Measurements from ENCODE around the gene JMJD8. TPM values are rescaled to one million over a fixed set of nuclear protein-coding genes. Genes with fewer than 3 reads are reported as not detected.

JMJD8 gene
- total RNA-seq, 1 experiment from 2014 or later = 121 TPM

DNA sequence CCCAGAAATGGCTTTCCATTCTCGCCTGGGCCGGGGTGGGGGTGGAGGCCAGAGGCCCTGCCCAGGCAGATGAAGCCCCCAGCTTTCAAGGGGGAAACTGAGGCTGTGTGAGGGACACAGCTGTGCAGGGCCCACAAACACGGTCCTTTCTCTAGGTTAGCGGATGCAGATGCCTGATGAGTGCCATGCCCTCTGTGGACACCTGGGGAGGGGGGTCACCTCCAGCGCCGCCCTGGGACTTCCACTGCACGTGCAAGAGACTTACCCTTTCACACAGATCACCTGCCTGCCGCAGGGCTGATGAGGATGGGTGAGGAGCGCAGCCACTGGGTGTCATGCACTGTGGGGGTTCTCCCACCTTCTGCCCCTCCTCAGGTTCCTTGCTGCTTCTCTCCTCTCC, 34.3 kb upstream of the JMJD8 start:
- TF ChIP-seq POLR2AphosphoS5 (IDR thresholded peaks at IDR 0.05; ENCODE audit: low read depth, low read length) = peak; percentile 38; the same call in 1 of the 2 replicates
- TF ChIP-seq CBX3 (IDR thresholded peaks at IDR 0.05; ENCODE audit: low read depth) = no peak
- Histone ChIP-seq H3K4me2 (ENCODE audit: low read length) (peak overlapping the region; percentile 80), H3K9me2 (ENCODE audit: insufficient read depth) (no peaks in the 10 kb centered on the region), H4K20me1 (ENCODE audit: insufficient read depth) (peaks cover 3% of the 10 kb centered on the region; the same call in 1 of the 2 replicates), H3K4me1 (ENCODE audit: control insufficient read depth in 1 of 2, insufficient read depth in 2 of 2, low read length in 2 of 2) (peaks cover 36 to 78% of the 10 kb centered on the region in 2 experiments), H3K4me3 (replicated peaks in 1 of 2; ENCODE audit: low read depth in 1 of 2, low read length in 2 of 2) (no peak overlapping the region), H3K36me3 (ENCODE audit: control insufficient read depth in 1 of 2, insufficient read depth in 2 of 2, low read length in 2 of 2) (no peaks in the 10 kb centered on the region), H3K27me3 (ENCODE audit: insufficient read depth, low read length) (no peaks in the 10 kb centered on the region), H3K9ac (ENCODE audit: low read length) (no peak overlapping the region), H3K79me2 (ENCODE audit: insufficient read depth, low read length) (peaks cover 25% of the 10 kb centered on the region), H3K9me3 (ENCODE audit: control insufficient read depth in 1 of 2, insufficient read depth in 1 of 2, low read depth in 1 of 2, low read length in 2 of 2) (no peaks in the 10 kb centered on the region), H2AFZ (ENCODE audit: low read depth, low read length, poor library complexity, severe bottlenecking) (no peak overlapping the region), H3K27ac (ENCODE audit: low read depth, low read length) (peak overlapping the region; percentile 100; the same call in 1 of the 2 replicates)
- RAD21 ChIA-PET (ENCODE audit: low non-redundant PET in 1 of 2, low total read pairs in 2 of 2, uncharacterized antibody in 2 of 2, unreplicated experiment in 2 of 2) = no interaction called here
- intact Hi-C loops (cut with micrococcal nuclease) = no loop called here
- DNase-seq (ENCODE audit: low read depth, low spot score) (no peak), ATAC-seq (no peak)
- no TSS peak for BruUV-seq (replicated peaks)
- POLR2A ChIA-PET = no interaction called here
- CTCF ChIA-PET = interaction anchor here (1.8 kb wide), 1 partner anchor 70 kb away, joined by 6 read pairs; the partner anchor contains the start of genes CHTF18 and RPUSD1

DNA sequence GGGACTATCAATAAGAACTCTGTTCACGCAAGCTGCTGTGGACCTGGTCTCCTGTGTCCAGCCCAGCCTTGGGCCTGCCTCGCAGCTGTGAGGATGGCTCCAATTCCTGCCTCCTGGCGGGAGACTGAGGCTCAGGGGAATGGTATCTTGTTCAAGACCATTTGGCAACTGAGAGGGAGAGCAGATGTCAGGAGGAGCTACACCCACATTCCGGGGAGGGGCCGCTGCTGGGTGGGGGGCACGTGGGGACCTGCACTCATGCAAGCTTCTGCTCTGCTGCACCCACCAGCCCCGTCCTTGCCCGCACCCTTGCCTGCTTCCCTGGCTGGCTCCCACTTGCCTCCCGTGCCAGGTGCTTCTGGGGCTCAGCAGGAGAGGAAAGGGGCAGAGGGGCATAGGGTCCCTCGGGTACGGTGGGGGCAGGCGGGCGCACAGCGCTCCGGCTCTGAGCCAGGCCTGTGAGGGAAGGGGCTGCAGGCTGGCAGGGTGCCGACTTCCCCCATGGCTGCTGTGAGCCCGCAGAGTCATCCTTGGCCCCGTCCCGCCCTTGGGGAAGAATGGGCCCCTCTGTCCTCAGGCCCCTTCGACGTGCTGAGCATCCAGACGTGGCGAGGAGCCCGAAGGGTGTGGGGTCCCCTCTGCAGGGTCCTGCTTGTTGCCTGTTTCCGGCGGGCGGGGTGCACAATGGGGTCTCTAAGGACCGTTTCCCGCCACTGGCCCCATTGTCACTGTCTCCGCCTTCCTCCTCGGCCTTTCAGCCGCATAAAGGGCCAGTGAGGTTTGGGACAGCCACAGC, 33.5 kb upstream of the JMJD8 start:
- ChIA-PET CTCF (no interaction called here), RAD21 (ENCODE audit: low non-redundant PET in 1 of 2, low total read pairs in 2 of 2, uncharacterized antibody in 2 of 2, unreplicated experiment in 2 of 2) (no interaction called here), POLR2A (no interaction called here)
- intact Hi-C loops (cut with micrococcal nuclease) = no loop called here
- Histone ChIP-seq H3K79me2 (ENCODE audit: insufficient read depth, low read length) (peaks cover 25% of the 10 kb centered on the region), H3K9ac (ENCODE audit: low read length) (no peak overlapping the region), H3K4me1 (ENCODE audit: control insufficient read depth in 1 of 2, insufficient read depth in 2 of 2, low read length in 2 of 2) (peaks cover 37 to 74% of the 10 kb centered on the region in 2 experiments), H3K36me3 (ENCODE audit: control insufficient read depth in 1 of 2, insufficient read depth in 2 of 2, low read length in 2 of 2) (no peaks in the 10 kb centered on the region), H3K27ac (ENCODE audit: low read depth, low read length) (no peak overlapping the region; the same call in 1 of the 2 replicates), H3K9me2 (ENCODE audit: insufficient read depth) (no peaks in the 10 kb centered on the region), H3K4me3 (replicated peaks in 1 of 2; ENCODE audit: low read depth in 1 of 2, low read length in 2 of 2) (no peak overlapping the region), H3K9me3 (ENCODE audit: control insufficient read depth in 1 of 2, insufficient read depth in 1 of 2, low read depth in 1 of 2, low read length in 2 of 2) (no peaks in the 10 kb centered on the region), H2AFZ (ENCODE audit: low read depth, low read length, poor library complexity, severe bottlenecking) (no peak overlapping the region), H3K27me3 (ENCODE audit: insufficient read depth, low read length) (no peaks in the 10 kb centered on the region), H3K4me2 (ENCODE audit: low read length) (no peak overlapping the region), H4K20me1 (ENCODE audit: insufficient read depth) (peaks cover 3% of the 10 kb centered on the region; the same call in 1 of the 2 replicates)
- ATAC-seq = no peak
- DNase-seq (ENCODE audit: low read depth, low spot score) = no peak
- no TSS peak for BruUV-seq (replicated peaks)
- TF ChIP-seq YY1 (IDR thresholded peaks at IDR 0.05; ENCODE audit: extremely low read depth, insufficient replicate concordance, low read depth, low read length) = no peak
- no peak for TF ChIP-seq JUND (IDR thresholded peaks at IDR 0.05)
- no peak for TF ChIP-seq SRF (IDR thresholded peaks at IDR 0.05; ENCODE audit: low read depth)
- no peak for TF ChIP-seq SIN3A (IDR thresholded peaks at IDR 0.05; ENCODE audit: low read depth)
- TF ChIP-seq, protein P1, sequence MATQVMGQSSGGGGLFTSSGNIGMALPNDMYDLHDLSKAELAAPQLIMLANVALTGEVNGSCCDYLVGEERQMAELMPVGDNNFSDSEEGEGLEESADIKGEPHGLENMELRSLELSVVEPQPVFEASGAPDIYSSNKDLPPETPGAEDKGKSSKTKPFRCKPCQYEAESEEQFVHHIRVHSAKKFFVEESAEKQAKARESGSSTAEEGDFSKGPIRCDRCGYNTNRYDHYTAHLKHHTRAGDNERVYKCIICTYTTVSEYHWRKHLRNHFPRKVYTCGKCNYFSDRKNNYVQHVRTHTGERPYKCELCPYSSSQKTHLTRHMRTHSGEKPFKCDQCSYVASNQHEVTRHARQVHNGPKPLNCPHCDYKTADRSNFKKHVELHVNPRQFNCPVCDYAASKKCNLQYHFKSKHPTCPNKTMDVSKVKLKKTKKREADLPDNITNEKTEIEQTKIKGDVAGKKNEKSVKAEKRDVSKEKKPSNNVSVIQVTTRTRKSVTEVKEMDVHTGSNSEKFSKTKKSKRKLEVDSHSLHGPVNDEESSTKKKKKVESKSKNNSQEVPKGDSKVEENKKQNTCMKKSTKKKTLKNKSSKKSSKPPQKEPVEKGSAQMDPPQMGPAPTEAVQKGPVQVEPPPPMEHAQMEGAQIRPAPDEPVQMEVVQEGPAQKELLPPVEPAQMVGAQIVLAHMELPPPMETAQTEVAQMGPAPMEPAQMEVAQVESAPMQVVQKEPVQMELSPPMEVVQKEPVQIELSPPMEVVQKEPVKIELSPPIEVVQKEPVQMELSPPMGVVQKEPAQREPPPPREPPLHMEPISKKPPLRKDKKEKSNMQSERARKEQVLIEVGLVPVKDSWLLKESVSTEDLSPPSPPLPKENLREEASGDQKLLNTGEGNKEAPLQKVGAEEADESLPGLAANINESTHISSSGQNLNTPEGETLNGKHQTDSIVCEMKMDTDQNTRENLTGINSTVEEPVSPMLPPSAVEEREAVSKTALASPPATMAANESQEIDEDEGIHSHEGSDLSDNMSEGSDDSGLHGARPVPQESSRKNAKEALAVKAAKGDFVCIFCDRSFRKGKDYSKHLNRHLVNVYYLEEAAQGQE (IDR thresholded peaks at IDR 0.05; ENCODE audit: low read depth) = no peak
- no peak for TF ChIP-seq TCF7L2 (IDR thresholded peaks at IDR 0.05; ENCODE audit: borderline replicate concordance, extremely low read depth, insufficient read depth, insufficient read length)
- TF ChIP-seq RAD21 (IDR thresholded peaks at IDR 0.05; ENCODE audit: low read depth) = no peak
- no peak for TF ChIP-seq FOSL1 (IDR thresholded peaks at IDR 0.05; ENCODE audit: low read depth)
- TF ChIP-seq, protein P2, sequence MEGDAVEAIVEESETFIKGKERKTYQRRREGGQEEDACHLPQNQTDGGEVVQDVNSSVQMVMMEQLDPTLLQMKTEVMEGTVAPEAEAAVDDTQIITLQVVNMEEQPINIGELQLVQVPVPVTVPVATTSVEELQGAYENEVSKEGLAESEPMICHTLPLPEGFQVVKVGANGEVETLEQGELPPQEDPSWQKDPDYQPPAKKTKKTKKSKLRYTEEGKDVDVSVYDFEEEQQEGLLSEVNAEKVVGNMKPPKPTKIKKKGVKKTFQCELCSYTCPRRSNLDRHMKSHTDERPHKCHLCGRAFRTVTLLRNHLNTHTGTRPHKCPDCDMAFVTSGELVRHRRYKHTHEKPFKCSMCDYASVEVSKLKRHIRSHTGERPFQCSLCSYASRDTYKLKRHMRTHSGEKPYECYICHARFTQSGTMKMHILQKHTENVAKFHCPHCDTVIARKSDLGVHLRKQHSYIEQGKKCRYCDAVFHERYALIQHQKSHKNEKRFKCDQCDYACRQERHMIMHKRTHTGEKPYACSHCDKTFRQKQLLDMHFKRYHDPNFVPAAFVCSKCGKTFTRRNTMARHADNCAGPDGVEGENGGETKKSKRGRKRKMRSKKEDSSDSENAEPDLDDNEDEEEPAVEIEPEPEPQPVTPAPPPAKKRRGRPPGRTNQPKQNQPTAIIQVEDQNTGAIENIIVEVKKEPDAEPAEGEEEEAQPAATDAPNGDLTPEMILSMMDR (IDR thresholded peaks at IDR 0.05 in 2 of 3, conservative IDR thresholded peaks at IDR 0.05 in 1 of 3; ENCODE audit: borderline replicate concordance in 1 of 3, insufficient read depth in 1 of 3, low read depth in 2 of 3, low read length in 2 of 3) = no peak
- no peak for TF ChIP-seq EGR1 (IDR thresholded peaks at IDR 0.05; ENCODE audit: low read depth)
- TF ChIP-seq CEBPB (IDR thresholded peaks at IDR 0.05; ENCODE audit: low read depth) = no peak
- TF ChIP-seq, protein P3, sequence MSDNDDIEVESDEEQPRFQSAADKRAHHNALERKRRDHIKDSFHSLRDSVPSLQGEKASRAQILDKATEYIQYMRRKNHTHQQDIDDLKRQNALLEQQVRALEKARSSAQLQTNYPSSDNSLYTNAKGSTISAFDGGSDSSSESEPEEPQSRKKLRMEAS (IDR thresholded peaks at IDR 0.05) = no peak

Data from HCT116 (cell line).